ENCODE measurements around the gene TP53INP2.

DNA sequence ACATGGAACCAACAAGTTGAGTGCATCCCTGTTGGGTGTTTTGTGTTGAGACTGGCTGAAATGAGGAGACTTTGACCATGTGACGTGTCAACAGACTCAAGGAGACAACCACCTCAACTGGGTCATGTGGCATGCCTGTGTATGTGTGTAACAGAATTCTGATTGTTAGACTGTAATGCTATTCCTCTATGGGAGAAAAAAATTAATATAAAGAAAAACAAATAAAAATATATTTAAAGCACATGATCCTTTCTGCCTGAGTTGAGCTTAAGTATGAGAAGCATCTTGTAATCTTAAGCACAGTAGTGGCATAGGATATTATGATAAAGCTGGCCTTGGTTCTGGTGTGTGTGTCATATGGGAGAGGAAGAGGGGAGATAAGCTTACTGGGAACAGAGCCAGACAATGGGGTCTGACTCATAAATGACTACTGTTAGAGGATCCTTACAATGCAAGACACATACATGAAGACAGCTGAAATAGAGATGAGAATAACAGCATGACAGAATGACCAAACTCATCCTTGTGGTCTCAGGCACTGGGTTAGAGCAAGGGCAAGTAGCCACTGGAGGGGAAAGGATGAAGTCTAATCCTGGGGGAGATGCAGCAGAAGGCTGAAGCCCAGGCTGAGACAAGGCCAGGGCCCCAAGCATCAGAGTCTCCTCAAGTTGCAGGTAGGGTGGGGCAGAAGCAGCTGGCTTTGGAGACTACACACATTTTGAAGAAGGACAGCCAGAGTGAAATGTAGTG is 9.2 kb downstream of the TP53INP2 start:
- TF ChIP-seq SUZ12 (IDR thresholded peaks at IDR 0.05; ENCODE audit: extremely low read depth, insufficient read depth, insufficient read length), result no peak
- no peak for TF ChIP-seq ZNF274 (IDR thresholded peaks at IDR 0.05; ENCODE audit: low read depth, low read length)
- no peak for TF ChIP-seq YY1 (IDR thresholded peaks at IDR 0.05; ENCODE audit: insufficient read depth, insufficient read length)

Measured in NT2/D1 (cell line).